AML-193 (cell line): ENCODE results near the gene BICD1.
"Not testable (repeated sequence)": the region's sequence is repeated elsewhere in the genome, so short reads cannot be mapped to it uniquely, and the experiment has no call there.

ENCODE experiments used
- DNase-seq, 2 experiments: peaks; one replicate each; lab custom pipeline; 2025; lab: John Stamatoyannopoulos, UW

BICD1 gene

DNA sequence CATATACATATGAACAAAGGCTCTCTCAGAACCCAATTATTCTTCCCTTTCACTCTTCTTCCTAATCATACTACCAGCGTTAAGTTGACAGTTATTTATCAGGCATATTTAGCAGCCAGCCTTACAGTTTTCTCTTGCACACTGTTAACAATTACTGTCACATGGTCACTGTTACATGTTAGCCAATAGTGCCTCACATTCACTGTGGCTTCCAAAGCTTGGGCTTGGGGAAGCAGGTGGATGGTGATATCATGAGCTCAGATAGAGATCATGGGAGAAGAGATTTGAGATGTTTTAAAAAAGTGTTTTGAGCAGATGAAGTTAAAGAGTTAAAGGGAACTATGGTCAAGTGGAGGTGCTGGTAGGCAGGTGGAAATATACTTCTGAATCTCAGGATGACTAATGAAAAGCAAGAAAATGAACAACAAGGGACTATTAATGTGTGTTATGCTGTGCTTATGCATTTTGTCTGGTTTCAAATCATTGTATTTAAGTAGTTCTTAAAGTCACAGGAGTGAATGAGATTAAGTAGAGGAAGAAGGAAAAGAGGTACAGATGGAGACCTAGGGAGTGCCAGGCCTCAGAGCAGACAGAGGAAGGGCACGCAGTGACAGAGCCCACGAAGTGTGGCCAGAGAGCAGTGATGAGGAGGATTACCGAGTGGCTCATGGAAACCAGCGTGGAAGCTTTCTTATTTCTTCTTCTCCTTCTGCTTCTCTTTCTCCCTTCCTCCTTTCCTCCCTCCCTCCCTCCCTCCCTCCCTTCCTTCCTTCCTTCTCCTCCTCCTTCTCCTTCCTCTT, 39.6 kb downstream of the BICD1 start:
- no peak for DNase-seq

DNA sequence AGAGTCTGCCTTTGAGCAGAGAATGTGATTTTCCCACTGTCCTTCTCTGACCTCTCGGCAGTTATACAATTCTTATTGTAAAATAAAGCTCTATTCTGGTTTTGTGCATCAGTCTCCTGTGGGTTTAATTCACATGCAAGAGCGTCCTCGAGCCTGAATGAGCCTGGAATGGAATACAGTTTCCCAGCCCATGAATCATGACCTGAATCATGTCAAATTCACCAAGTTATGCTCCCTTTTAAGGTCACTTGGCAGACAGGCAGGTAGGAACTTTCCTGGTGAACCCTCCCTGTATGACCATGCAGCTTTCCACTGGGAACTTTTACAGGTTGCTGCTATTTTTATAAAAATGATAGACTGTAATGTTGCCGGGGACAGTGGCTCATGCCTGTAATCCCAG, 41.7 kb downstream of the BICD1 start:
- DNase-seq: no peak

DNA sequence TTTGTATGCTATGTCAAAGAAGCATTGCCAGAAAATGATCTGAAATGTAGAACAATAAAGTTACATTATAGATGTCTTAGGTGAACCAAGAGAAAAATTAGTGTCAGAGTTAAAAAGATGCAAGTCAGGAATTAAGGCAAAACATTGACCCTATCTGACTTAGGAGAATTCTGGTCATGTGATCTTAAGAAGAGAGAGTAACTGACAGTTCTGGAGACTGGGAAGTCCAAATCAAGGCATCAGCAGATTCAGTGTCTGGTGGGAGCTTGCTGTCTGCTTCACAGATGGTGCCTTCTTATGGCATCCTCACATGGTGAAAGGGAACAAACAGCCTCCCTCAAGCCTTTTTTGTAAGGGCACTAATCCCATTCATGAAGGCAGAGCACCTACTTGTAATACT, 42.8 kb downstream of the BICD1 start:
- no peak for DNase-seq

DNA sequence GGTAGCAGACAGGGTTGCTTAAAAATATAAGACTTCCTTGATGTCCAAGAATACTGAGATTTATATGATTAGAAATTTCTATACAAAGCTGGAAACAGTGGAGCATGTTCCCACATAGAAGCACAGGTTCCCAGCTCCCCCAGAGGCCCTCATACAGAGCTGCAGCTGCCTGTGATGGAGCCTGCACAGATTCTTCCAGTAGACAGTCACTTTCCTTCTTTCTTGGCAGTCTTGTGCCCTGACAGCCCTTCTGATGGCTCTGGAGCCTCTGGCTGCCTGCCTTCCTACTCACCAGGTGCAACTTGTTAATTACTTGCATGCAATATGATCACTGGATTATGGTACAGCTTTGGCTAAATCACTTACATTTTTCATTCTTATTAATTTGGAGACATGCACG, 44.4 kb downstream of the BICD1 start:
- no peak for DNase-seq

DNA sequence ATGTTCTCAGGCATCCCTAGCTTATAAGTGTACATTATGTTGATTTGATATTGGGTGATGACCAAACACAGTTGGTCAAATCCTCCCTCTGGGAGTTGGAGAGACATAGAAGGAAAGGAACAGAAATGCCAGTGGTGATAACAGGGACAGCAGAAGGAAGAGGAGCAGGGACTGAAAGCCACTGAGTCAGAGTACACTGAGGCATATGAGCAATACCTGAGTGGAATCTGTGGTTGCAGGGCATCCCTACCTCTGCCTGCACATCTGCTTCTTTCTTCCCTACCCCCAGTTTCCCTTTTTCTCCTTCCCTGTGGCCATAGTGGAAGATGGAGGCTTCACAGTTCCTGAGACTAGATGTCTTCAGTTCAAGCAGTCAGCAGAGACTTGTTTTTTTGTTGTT, 44.9 kb downstream of the BICD1 start:
- DNase-seq: no peak

DNA sequence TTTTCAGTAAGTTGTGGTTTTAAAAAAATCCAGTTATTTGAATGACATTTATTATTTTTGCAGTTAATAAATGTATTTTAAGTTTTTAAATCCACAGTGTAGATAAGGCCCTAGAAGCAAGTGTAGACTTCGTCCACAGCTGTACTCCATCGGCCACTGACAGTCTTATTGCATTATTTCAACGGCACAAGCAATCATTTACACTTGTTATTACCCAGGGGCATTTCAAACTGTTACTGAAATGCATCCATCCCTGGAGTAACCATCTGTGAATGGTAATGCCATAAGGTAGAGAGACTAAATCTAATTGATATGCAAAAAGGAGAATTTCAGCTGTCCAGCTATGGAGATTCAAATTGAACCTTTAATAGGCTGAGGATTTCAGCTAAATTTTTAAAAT, 48.4 kb downstream of the BICD1 start:
- no peak for DNase-seq

DNA sequence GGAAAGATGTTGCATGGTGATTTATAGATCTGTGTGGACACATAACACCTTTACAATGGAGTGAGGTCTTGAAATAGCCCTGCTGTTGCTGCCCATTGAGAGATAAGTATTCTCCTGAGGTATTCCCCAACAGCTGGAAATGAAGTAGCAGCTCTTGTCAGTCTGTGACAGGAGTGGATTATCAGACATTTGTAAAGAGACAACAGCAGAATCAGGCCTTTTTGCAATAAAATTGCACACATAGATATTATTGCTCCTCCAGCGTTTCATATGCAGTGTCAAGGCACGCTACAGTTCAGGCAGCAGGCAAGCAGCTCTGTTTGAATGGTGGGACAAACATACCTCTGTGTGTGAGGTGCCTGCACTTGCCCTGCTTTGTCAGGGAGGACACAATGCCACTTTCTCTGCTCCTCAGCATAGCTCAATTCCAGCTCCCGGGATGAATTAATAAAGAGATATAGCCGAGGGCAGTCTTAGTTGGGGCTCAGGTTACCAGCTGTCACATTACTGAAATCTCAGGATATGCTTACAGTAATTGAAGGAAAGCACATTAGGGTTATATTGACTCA, 49.4 kb downstream of the BICD1 start:
- DNase-seq: no peak

DNA sequence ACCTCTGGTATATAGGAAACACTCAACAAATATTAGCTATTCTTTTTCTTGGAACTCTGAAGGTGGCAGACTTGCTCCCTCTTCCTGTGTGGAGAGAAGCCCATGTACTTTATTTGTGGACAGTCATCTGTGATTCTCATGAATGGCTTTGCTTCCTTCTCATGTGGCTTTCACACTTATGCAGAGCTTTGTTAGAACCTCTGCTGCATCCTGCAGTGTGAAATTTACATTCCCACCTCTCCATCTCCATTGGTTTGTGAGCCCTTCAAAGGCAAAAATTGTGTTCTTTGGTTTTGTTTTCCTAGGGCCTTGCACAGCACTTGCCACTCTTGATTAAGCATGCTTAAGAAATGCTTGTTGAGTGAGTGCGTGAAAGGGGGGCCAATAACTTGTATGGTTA, 51.9 kb downstream of the BICD1 start:
- no peak for DNase-seq

DNA sequence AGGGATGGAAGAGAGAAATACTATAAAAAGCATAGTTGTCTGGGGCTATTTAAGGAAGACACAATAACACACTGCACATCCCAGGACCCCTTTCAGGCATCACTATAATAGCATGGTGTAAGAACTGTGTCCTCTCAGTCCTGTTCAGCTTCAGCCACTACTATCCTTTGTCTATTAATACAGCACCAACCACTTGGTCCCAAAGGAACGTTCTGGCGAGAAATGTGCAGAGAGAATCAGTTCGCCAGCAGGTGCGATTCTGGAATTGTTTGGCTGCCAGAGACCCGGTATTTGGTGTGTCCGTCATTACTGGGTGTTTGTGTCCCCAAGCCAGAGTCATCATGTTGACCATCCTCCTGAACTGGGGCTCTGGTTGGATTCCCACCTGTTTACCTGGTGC, 52.7 kb downstream of the BICD1 start:
- DNase-seq: no peak

DNA sequence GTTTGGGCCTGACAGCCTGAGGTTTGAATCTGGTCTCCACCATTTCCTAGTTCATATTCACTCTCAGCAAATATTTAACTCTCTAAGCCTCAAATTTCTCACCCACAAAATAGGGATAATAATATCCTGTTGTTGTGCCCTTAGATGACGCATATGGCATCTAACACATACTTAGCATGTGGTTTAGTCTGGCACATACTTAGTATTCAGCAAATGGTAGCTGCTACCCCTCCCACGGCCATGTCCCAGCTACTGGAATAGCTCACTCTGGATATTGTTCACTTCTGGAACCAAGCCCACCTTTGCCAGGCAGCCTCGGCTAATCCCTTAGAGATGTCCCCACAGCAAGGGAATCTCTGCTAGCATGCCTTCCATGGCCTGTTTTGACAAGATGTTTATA, 53.3 kb downstream of the BICD1 start:
- DNase-seq: no peak

DNA sequence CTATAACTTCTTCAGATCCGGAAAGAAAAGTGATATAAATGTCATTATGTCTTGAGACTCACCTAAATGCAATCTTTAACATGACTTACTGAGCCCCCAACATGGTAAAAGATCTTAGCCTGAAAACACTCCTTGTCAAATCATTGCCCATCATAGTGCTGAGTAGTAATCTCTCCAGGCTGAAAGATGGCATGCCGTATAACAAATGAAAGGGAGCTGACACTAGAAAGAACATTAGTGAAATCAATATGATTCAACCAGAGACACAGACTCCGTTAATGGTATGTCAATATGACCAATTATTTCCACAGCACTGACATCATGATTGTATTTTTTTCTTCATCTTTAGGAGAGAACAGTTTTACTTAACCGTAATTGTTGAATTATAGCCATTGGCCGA, 54.4 kb downstream of the BICD1 start:
- no peak for DNase-seq

DNA sequence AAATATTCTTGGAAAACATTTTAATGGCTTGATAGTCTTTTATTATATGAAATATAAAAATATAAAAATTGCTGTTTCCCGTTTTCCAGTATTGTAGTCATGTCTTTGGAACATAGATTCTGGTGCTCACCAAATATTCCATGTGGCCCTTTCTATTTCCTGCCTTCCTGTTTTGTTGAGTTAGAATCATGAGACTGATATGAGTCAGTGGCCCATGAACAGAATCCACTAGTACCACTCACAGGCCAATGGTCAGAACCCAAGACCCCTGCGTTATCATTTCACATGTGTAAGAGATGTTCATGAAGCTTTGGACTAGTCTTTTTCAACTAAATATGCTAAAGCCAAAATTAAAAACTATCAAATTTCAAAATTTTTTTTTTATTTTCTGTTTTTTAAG, 56.9 kb downstream of the BICD1 start:
- DNase-seq: no peak

DNA sequence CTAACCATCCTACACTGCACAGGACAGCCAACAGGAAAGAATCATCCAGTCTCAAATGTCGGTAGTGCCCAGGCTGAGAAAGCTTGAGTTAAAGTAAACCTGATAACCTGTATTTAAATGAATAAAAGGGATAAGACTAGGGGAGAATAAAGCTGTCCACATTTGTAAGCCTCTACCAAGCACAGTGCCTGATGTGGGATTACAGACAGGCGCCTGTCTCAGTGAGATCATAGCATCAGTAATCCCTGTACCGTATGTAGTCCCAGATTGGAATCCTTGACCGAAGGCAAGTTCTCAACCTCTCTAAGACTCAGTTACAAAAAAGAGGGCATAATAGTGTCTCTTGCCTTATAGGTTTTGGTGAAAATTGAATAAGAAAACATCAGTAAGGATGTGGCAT, 59.9 kb downstream of the BICD1 start:
- no peak for DNase-seq

DNA sequence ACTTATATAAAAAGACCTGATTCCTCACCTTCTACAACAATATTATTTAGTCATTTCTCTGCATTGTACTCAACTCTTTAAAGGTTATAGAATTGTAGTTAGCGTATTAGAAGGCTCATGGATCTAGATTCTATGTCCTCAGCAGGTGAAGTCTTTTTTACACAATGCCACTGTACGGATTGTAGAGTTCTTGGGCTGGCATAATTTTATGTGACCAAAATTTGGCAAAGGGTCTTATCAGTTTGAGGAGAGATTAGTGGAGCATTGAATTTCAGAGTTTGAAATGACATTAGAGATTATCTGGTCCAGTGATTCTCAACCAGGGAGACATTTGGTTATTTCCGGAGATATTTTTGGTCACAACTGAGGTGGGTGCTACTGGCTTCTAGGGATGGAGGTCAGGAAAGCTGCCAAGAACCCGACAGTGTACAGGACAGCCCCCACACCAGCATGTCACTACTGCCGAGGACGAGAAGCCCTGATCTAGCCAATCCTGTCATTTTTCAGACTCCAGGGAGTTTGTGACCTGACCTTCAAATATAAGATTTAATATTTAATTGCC, 63.9 kb downstream of the BICD1 start:
- no peak for DNase-seq

DNA sequence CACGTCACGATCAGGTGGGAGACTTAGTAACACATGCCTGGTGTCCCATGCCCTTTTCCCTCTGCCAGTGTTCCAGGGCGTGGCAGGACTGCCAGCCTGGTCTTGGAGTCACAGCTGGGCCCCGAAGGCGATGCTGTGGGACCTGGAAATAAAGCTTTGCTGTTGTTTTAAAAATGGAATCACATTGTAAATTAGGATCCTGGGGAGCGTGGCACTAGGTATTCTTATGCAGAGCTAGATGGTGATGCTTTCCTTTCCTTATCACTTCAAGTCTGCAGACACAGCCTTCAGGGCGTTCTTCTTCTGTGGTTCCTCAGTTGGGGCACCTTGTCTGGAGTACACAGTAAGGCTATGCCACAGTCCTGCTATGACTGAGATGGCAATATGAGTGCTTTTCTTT, 64.6 kb downstream of the BICD1 start:
- no peak for DNase-seq

DNA sequence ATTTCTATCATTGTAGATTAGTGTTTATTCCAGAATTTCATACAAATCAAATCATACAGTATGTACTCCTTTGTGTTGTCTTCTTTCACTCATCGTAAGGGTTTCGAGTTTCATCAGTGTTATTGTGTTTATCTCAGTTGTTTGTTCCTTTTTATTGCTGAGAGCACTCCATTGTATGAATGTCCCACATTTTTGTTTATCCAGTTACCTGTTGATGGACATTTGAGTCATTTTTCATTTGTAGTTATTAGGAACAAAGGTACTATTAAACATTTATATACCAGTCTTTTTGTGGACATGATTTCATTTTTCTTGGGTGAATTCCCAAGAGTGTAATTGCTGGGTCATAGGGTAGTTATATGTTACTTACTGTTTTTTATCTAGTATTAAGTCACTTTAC, 70.0 kb downstream of the BICD1 start:
- no peak for DNase-seq

DNA sequence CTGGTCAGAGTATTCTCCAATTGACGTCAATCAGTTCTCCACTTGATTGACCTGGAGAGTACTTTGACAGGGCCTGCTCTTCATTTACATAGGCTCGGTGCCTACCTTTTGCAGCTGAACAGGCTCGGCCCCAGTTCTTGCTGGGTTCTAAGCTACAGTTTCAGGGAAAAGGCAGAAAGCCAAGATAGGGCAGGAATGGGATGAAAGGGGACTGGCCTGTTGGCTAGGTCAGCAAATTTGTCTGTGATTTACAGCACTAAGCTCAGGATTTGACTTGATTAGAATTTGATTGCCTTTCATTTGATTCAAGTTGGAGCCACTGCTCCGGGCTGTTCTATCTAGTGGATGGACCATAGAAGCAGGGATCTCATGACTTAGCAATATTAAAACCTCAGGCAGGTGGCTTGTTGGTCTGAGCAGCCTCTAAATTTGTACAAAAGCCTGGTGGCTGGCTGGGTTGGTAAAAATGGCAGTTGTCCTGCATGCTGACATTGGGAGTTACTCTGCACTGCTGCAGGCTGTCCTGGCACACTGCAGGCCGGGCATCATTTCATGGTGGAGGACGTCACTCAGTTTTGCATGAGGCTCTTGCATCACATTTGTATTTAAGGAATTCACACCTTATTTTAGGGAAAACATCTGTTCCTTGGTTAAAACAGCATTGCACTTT, 71.8 kb downstream of the BICD1 start:
- no peak for DNase-seq

DNA sequence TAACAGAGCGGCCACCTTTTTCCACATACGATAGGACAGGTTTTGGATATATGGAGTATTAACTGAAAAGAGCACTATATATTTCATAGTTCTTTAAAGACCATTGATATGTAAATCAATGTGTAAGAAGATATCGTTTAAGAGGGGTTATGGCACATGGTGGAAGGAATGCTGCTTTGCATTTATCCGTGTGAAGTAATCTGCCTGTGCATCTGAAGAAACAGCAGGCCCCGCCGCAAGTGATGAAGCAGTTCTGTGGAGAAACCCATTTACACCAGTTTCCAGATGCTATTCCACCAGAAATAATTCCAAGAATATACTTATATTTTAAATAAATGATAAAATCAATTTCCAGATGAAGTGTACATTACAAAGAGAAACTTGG, 72.4 kb downstream of the BICD1 start:
- no peak for DNase-seq

DNA sequence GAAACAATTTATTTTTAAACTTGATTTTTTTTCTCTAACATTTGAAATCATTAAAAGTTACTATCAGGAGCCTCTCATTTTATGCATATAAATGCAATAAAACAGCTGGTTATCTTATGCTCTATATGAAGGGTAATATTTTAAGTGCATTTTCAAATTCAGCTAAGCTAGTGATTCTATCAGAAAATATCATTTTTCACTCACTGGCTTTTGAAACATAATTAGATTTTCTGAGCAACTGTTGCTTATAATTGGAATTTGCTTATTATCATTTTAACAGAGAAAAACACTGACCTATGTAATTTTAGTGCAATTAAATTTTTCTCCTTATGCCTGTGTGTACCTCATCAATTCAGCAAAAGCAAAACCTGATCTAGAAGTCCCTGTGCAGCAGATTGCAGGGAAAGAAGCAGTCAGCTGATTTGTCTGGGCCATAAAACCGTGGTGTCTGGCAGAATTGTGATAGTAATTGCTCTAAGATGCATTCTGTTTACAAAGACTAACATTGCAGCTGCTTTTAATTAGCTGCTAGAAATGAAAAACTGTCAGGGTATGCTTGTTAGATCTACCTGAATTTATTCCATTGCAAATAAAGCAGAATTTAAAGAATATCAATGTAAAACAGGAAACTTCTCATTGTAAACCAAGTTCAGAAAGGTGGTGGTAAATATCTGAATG, 75.0 kb downstream of the BICD1 start:
- DNase-seq: no peak

DNA sequence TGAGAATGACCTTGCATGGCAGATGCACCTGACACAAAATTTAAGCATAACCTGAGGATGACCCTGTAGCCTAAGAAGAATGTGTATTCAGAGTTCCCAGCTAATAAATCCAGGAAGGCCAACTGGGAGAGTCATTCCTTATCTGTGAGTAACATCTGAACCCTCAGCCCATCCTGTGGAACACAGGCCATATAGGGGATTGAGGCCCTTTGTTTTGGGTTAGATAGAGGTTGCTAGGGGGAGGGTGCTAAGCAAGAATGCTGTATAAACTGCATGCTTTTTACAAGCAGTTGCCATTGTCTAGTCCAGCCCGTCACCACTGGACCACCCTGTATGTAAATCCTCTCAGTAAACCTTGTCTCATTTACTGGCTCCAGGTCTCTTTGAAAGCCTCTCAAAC, 77.0 kb downstream of the BICD1 start:
- DNase-seq: no peak

DNA sequence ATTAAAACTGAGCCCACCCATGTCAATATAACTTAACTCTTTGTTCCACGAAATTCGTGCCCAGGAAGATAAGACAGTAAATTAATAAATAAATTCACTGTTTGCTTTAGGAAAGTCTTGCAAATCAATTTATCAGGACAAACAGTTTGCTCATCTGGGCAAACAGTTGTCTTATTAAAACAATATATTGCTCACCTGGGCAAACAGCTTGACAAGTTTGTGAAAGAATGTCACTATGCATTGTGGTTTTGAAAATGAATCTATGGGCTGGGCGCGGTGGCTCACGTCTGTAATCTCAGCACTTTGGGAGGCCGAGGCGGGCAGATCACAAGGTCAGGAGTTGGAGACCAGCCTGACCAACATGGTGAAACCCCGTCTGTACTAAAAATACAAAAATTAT, 80.5 kb downstream of the BICD1 start:
- not testable (repeated sequence) for DNase-seq

DNA sequence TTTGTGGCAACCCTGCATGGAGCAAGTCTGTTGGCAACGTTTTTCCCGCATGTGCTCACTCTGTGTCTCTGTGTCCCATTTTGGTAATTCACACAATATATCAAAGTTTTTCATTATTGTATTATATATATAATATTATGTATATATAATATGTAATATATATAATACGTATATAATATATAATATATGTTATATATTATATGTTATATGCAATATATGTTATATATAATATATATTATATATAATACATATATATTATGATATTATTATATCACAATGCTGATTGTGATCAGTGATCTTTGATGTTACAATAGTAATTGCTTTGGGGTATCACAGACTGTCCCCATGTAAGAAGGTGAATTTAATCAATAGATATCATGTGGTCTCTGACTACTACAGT, 84.8 kb downstream of the BICD1 start:
- DNase-seq: no peak
